NCI-H82 (cell line): ENCODE results near the gene GCC1.

ENCODE experiments used
- DNase-seq: peaks from one replicate; lab custom pipeline; 2025; lab: John Stamatoyannopoulos, UW

GCC1 gene

GRCh38 chr7:127585044-127585953, at the start of gene GCC1:
TSS of gene GCC1 (minus strand) at chr7:127585596. CDS start at chr7:127585182, 414 bp downstream.
- DNase-seq, result peak; percentile 87

DNA sequence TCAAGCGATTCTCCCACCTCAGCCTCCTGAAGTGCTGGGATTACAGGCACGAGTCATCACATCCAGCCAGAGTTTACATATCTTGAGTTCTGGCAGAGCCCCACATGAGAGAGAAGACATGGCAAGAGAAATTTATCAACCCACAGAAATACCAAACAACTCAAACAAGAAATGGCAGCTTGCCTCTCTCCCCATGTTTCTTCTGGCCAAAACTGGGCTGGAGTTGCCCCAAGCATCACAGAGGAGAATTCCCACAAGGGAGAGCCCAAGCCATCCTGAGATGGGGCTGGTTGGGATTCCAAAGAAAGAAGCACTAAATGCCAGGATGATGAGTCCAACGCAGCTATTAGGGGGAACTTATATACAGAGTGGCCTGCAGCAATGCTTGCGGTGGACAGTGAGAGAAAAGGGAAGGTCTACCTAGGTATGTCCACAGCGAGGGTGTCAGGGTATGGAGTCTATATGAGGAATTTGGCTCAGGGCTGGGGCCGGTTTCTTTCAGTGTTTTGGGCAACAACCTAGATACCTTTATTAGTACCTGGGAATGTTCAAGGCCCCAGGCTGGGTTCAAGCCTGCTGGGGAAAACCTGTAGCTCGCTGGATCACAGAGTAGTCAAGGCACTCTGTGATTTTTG, 47.0 kb upstream of the GCC1 start:
- DNase-seq, result no peak

DNA sequence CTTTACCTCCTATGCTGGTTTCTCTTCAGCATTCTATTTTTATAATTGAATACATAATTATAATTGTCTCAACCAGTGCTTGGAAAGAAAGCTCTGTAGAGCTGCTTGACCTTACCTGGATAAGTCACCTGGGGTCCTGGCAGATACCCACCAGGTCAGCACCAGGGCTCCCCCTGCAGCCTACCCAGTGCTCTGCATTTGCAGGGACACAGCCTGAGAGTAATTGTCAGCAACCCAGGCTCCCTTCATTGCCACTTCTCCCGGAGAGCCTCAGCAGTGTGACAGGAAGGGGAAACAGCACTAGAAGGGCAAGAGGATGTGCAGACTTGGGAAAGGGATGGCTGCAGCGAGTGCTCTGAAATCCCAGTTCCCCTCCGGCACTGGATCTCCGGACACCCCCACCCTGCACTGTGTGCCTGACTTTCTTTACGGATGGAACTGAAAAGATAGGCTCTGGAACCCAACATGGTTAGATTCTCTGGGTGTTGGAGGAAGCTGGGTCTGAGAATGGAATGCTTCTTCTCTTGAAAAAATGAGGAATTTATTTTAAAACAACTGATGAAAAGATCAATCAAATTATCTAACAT, 44.0 kb upstream of the GCC1 start:
- DNase-seq, result peak; percentile 55

DNA sequence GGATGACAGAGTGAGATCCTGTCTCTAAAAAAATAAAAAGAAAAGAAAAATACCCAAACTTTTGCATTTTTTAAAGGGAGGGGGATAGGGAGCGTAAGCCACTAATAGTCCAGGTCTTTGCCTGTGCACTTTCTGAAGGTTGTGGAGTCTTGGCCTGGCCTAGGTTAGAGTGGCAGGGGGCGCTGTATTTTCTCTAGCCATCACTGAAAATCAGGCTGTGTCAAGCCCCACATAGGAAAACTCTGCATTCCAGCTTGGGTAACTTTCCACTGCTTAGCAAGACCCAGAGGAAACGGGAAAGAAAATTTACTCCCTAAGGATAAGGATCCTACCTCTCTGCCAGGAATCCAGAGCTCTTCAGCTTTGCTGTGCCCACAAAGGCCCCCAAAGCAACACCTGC, 43.0 kb upstream of the GCC1 start:
- DNase-seq, result peak; percentile 5

GRCh38 chr7:127625331-127625730, 39.9 kb upstream of the GCC1 start:
- no peak for DNase-seq

DNA sequence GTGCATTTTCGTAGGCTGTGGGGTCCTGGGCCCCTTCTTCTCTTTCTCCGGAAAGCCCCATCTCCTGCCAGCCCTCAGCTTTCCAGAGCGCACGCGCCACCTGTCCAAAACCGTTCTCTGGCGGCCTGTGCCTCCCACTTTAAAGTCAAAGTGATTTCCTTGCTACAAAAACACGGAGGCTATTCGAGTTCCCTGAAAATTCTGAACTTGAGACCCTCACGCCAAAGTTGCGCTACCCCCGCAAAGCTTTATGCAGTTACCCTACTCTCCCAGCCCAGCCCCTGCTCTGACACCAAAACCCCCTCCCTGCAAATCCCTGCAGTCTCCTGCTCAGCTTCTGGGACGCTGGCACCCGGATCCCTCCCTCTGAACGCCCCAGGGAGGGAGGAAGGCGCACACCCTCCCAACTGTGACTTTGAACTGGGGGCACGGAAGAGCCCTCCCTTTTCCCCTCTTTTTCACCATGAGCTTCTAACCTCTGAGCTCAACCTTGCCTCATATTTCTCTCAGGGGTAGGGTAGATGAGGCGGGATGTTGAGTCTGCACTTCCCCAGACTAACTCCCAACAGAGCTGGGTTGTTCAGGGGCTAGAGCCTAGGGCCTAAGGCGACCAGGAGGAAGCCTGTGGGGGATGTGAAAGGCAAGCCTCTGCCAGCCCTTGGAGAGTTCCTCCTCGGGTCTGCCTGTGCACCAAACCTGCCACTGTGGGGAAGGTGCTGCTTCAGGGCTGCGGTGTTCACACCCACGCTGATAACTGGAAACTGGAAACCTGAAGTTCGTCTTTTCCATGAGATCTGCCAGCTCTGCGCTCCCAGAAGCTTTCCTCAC, 35.2 kb upstream of the GCC1 start:
- DNase-seq, result no peak

DNA sequence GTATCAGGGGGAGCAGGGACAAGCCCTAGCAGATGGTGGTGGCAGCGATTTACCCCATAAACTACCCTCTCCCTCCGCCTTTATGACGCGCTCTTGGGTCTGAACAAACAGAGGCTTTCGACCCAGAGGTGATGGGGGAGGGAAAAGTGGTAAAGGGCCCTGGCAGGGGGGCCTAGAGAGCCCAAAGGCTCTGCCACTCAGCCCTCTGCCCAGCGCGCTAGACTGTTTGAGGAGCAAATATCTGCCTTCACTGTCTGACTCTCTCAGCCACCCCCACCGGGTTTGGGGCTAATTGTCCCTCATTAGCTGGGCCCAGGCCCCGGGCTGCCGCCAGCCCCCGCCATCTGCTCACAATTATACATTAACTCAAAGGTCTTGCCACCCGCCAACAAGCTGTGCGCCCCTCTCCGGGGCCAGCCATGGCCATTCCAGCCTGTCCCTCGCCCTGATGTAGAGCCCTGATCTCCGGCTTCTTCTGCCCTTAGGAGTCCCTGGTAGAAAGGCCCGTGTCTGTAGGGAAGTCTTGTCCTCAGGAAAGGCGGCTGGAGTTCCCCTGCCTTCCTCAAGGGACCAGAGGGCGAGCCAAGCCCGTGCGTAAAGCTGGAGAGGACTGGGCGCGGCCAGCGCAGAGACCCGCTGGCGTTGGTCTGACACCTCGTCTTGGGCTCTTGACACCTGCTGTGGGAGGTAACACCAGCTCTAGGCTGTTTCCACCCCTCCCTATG, 34.4 kb upstream of the GCC1 start:
- peak; percentile 32 for DNase-seq

- no peak for DNase-seq
These were observed 33.4 kb upstream of the GCC1 start for GRCh38 chr7:127618775-127619174.

GRCh38 chr7:127618042-127618441, 32.6 kb upstream of the GCC1 start, which contains the start of gene PAX4:
TSS of gene PAX4 (minus strand) at chr7:127618142. CDS start at chr7:127615928, 2,214 bp downstream.
- DNase-seq, result no peak

DNA sequence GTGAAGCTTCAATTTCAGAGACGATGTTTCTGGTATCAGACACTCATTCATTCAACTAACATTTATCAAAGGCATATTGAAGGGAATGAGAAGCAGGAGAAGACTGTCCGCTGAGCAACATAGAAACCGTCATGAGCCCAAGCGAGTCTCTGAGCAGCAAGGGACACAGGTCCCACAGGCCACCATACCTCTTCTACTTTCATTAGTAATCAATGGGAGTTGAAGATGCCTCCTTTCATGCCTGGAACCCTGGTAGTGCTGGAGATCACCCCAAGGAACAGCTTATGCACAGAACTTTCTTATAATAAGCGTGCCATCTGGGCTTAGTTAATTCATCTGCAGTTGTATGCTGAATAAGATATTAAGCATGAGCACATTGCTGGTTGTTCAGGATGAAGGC, 31.3 kb upstream of the GCC1 start:
- no peak for DNase-seq

DNA sequence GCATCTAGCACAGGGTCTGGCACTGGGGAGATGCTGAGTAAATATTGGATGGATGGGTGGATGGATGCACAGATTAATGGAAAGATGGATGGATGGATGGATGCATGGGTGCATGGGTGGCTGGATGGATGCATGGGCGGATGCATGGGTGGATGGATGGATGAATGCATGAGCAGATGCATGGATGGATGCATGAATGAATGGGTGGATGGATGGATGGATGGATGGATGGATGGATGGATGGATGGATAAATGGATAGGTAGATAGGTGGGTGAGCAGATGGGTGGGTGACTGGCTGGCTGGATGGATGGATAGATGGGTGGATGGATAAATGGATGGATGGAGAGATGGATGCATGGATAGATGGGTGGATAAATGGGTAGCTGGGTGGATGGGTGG, 26.9 kb upstream of the GCC1 start:
- no peak for DNase-seq

- DNase-seq, result no peak
These were observed 23.9 kb upstream of the GCC1 start for GRCh38 chr7:127609297-127609696.

GRCh38 chr7:127608446-127608845, 23.1 kb upstream of the GCC1 start:
- no peak for DNase-seq

DNA sequence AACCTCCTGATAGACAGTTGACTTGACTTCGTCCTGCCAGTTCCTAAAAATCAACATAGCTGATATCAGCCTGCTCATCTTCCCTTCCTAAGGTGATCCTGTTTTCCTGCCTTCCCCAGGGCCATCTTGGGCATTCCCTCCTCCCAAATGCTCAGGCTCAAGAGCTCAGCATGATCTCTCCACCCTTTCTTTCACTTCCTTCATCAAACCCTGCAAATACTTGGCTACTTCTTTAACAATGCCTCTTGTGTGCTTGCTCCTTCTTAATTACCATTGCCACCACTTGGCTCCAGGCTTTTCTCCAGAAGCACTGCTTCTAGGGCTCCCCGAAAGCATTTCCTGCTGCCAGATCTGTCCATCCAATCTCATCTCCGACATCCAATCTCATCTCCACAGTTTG, 15.5 kb upstream of the GCC1 start:
- no peak for DNase-seq

- peak; percentile 34 for DNase-seq
These were observed 12.9 kb upstream of the GCC1 start for GRCh38 chr7:127598318-127598717.

- no peak for DNase-seq
These were observed 10.3 kb upstream of the GCC1 start for GRCh38 chr7:127595737-127596136.

DNA sequence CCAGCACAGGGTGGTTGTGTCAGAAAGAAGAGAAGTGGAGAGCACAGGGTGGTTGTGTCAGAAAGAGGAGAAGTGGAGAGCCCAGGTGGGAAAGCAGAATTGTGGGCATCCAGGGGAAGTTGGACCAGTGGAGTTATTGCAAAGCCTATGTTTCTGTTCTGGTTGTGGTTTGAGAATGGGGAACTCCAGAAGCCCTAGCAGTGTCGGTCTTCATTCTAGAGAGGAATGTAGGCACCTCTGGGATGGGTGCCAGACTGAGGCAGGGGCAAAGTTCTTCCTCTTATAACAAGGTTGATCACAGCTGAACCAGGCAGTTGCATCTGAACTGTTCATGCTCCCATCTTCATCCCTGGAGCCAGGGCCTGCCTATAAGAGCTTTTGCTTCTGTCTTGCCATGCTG, 9.1 kb upstream of the GCC1 start:
- DNase-seq, result no peak

DNA sequence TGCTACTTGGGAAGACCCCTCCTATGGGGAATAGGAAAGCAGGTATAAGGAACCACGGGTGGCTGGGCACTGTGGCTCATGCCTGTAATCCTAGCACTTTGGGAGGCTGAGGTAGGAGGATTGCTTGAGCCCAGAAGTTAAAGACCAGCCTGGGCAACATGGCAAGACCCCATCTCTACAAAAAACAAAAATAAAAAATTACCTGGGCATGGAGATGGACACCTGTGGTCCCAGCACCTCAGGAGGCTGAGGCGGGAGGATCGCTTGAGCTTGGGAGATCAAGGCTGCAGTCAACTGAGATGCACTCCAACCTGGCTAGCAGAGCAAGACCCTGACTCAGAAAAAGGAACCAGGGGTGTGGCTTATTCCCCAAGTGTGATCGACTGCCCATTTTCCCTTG, 7.2 kb upstream of the GCC1 start:
- DNase-seq, result no peak

DNA sequence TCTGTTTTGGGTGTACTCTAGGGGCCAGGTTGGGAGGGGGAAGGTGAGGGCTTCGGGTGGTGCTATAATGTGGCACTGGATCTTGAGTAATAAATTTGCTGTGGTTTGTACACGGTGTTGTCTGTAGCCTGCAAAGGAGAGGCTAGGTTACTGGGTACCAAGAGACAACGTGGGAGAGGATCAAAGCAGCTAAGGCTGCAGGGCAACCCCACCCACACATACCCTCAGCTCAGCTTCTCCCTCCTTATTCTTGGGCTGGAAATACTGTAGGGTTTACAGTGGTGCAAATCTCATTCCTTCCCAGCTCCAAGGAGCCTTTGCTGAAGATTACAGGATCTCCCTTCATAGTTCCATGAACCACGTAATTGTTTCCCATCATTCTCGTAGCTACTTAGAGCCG, 6.2 kb upstream of the GCC1 start:
- DNase-seq, result no peak

DNA sequence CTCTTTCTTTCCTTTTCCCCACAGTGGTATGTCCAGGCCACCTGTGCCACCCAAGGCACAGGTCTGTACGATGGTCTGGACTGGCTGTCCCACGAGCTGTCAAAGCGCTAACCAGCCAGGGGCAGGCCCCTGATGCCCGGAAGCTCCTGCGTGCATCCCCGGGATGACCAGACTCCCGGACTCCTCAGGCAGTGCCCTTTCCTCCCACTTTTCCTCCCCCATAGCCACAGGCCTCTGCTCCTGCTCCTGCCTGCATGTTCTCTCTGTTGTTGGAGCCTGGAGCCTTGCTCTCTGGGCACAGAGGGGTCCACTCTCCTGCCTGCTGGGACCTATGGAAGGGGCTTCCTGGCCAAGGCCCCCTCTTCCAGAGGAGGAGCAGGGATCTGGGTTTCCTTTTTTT, 5.8 kb upstream of the GCC1 start:
- DNase-seq, result no peak

DNA sequence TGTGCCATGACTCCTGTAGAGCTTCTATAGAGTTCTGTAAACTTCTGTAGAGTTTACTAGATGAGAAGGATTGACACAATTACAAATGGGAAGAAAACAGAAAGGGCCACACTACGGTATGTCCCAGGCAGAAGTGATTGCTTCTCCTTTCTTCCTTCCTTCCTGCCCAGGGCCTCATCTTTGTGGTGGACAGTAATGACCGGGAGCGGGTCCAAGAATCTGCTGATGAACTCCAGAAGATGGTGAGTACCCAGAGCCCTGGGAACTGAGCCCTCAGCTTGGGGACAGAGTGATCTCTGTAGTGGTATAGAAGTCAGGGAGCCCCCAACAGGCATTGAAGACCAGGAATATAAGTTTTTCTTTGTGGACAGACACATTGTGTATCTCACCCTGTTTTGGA, 4.5 kb upstream of the GCC1 start:
- no peak for DNase-seq
